HG03196 (cell line): ENCODE results near the gene CEP152.
"Not testable (repeated sequence)": the region's sequence is repeated elsewhere in the genome, so short reads cannot be mapped to it uniquely, and the experiment has no call there.

ENCODE experiments used
- ATAC-seq: cut with Tn5 transposase; IDR thresholded peaks from one replicate; pipeline ENCODE4 v1.9.1; 2021; ENCODE audit not compliant: unreplicated experiment

Gene CEP152

DNA sequence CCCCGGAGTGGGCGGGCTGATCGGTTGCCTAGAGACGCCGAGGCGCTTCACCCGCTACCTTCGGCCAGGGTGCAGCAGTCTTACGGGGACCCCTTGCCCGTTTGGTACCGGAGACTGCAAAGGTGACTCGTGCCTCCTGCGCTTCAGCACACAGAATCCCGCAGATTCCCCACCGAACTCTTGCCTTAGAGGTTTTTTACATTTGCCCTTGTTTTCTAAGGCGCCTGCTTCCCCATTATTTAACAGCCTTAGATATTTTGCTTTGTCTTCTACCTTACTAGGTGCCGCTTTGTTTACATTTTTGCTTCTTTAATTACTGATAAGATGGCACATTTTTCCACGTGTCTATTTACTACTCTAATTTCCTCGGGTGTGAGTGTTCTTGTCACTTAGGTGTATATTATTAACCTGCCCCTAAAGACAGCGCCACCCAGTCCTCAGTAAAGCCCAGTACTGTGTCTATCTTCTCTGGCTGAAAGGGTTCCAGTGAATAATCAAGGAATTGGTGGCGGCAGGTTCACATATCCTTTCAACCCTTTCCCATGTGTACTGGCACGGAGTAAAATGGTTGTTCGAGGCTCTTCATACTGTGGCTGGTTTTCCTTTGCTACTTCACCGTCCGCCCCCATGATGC, 573 bp upstream of the CEP152 start:
- ATAC-seq, result no peak

DNA sequence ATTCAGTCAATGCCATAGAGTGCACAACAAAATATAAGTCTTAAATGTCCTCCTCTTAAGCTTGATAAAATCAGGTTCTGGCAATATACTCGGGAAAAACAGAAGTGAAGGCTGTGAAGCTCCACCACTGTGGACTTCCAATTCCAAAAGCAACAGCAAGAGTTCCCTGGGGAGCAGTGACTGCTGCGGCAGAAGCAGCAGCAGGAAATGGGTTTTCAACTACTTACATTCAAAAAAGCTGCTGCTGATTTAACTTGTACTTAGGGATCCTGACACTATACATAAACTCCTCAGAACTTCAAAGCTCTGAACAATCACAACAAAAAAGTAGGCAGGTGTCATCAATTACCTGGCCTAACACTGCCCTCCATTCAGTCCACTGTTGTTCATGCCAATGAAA, 4.7 kb downstream of the CEP152 start:
- no peak for ATAC-seq

DNA sequence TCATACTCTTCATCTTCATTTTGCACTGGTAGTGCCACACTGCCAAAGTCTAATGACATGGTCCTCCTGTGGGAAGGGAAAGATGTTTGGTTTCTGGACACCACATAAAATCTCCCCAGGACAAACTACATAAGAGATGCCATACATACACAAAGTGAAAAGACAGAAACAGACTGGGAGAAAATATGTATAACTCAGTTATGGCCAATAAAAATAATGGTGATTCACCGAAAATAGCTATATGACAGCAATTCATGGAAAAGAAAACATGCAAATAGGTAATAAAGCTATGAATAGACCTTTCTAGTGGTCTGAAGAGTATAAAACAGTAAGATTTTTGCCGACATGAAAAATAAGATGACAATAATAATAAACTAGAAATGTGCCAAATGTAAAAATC, 5.3 kb downstream of the CEP152 start:
- no peak for ATAC-seq

DNA sequence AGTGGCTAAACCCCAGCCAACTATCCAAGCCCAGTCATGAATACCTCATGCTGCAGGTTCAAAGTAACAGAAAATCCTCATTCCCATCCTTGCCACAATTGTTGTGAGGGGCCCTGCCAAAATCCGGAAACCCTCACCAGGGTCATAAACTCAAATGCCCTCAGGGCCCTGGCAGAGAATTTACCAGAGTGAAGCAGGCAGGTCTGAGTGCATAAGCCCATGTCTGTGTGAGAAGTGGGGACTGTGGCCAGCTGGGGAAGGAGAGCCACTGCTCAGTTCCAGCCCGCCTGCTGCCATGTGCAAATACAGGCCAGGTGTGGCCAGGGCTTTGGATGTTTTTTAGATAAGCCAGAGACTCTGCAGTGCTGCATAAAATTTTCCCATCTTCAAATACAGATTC, 7.0 kb downstream of the CEP152 start:
- no peak for ATAC-seq

DNA sequence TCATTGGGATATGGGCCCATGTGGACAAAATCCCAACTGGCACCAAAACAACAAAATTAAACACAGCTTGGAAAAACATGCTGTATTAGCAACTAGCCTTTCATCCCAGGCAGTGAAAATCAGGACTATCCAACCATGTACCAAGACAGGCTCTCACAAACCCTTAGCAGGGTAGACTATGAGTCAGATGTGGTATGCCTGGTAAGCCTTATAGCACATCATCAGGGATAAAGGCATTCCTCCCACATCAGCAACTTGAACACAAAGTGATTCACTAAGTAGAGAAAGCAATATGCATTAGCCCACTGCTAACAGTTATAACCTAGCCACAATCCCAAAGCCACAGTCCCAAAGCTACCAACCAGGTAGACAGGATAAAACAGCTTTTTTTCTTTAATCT, 8.0 kb downstream of the CEP152 start:
- no peak for ATAC-seq

DNA sequence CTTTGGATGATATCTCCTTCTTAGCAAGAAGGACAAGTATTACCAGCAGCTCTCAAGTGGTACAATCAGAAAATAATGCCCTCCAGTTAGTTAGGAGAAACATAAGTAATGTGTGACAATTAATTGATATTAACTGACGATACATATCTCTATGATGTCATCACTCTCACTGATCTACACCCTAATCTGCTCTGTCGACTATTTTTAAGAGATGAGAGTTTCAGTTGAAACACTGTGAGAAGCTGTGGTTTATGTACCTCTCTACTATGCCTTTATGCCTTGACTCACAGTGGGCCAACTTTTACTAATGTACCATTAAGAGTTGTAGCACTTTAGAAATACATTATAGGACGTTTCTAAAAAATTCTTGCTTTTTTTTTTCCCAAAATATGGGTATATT, 8.6 kb downstream of the CEP152 start:
- no peak for ATAC-seq

DNA sequence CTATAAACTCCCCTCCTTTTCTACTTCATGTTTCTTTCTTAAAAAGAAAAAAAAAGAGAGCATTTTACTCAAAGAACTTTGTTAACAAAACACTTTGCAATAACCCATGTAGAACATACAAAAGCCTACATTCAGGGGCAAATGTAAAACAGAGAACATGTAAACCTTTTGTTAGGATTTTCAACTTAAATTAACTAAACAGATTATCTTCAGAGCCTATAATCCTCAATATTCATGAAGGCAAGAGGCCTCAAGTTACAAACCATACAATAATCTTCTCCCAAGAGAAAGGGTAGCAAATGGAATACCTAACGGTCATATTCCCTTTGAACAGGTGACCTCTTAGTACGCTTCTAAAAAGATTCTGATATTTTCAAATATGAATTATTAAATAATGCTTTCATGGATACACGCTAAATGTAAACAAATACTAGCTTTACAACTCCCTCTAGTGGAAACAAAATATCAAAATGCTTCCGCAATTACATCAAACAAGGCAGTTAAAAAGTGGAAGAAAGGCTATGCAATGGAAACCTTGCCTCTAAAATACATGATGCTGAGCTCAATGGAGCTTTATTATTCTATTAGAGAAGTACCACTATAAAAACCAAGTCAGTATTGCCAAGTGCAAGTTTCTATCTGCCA, 9.9 kb downstream of the CEP152 start:
- no peak for ATAC-seq

DNA sequence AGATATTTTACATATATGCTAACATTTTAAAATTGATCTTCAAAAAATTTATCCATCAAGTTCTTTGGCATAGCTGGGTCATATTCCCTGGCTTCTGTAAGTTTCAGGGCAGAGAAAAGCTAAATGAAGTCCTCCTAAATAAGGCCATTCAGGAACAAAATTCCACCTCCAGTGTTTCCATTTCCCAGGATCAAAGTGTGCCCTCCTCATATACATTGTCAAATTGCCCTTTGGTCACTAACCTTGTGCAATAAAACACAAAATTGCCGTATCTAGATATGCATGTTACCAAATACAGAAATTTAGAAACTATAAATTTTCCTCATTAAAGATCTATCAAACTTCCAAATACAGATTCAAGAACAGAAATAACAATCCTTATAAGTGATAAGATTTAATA, 10.6 kb downstream of the CEP152 start:
- no peak for ATAC-seq

DNA sequence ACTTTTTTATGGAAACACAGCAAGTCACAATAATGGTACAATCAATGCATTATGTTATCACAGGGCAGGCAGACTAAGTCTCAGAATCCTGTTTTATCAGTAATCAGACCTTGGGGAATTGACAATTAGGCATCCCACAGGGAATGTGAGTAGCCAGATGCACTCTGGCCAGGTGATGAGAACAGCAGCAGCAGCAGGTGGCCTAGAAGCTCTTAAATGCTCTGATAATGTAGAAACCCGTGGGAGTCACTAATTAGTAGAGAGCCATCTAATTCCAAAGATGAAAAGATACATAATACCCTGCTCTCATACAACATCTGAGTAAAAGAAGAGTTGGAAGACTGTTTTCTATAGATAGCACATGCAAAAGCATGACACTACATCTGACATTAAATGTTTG, 12.6 kb downstream of the CEP152 start:
- no peak for ATAC-seq

DNA sequence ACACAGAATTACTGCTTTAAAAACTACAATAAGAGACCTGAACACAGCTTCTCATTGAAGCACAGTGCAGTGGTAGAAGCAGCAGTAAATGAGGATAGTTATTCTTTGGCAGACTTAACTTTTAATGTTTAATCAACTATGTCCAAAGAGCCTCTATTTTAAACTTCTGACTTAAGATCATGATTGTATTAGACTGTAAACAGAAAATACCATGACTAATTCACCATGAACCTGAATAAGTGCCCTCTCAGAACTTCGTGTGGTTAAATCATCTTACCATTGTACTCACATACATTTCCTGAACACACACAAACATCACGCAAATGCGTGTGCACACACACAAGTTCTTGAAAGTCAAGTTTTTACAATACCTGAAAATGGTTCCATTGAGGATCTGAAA, 13.9 kb downstream of the CEP152 start:
- peak; percentile 62 for ATAC-seq

DNA sequence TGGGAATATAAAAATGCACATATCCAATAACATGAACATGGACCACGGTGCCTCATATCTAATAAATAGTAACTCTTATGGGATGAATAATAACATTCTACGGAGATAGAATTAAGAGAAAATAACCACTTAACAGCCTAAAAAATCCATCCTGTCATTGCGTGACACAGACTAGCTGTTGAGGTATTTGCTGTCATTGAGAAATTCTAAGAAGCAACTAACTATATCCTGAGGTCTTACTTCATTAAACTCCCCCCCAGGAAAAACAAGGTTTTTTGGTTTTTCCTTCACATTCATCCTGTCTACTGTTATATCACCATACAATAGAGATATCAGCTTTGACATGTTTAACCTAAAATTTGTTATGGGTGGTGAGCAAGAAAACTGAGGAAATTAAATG, 14.3 kb downstream of the CEP152 start:
- no peak for ATAC-seq

DNA sequence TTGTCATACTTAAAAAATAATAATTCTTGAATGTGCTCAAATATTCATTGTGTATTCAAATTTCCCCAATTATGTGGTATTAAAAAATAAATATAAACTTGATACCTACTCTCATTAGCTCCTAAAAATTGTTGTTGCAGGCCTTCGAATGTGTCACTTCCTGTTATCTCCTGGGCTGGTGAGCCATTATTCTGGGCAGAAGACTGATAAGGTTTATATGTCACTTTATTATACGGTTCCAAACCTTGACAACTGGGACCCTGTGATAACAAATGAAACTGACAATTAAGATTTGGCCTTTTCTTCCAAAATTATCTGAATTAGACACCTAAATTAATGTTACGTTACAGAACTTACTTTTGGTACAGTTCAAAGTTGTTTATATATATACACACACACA, 15.0 kb downstream of the CEP152 start:
- ATAC-seq, result no peak

DNA sequence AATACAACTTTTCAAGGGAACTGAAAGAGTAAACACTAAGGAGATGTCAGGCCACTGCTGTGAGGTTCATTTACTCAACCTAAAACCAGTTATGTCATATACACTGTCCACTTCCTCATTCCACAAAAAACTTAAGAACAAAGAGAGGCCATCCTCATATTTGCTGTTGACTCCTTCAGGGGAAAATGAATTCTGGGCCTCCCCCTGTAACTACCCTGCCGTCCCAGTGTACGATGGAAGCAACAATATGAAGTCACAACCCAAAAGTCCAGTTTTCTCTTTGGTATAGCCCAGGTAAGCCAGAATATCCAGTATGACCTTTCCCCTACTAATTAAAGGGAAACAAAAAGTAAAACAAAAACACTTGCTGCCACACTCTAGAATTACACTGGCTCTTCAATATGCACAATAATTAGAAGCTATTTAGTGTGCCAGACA, 16.2 kb downstream of the CEP152 start:
- peak; percentile 75 for ATAC-seq

DNA sequence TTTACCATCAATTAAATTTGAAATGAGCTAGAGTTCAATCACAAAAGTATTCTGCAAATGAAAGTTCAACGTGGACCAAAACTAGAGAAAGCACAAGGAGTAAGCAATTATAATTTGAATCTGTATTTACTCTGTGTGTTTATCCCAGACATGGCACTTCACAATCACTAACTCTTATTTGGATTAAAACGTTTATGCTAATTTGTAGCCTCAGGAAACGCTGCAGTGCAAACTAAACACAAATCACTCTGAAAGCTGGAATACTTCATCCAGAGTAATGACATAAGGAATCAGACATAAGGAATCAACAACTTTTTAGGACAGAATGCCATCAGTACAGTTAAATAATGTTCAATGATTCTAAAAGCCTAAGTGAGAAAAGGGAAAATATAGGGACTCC, 18.5 kb downstream of the CEP152 start:
- no peak for ATAC-seq

DNA sequence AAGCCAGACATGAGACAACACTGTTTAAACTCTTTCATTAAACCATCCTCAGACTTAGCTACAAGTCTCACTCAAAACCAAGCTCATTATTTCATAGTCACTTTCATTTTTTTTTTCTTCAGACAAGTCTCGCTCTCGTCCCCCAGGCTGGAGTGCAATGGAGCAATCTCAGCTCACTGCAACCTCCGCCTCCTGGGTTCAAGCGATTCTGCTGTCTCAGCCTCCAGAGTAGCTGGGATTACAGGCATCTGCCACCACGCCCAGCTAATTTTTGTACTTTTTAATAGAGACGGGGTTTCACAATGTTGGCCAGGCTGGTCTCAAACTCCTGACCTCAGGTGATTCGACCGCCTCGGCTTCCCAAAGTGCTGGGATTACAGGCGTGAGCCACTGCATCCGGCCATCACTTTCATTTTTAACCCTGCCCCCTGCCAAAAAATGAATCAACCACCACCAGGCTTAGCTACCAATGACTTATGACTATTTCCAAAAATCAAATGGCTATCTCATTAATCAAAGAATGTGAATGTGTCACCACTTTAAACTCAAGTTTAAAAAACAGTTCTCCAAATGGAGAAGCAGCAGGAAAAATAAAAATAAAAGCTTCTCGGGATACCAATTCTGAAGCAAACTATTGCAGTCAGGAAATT, 20.3 kb downstream of the CEP152 start:
- ATAC-seq, result not testable (repeated sequence)

DNA sequence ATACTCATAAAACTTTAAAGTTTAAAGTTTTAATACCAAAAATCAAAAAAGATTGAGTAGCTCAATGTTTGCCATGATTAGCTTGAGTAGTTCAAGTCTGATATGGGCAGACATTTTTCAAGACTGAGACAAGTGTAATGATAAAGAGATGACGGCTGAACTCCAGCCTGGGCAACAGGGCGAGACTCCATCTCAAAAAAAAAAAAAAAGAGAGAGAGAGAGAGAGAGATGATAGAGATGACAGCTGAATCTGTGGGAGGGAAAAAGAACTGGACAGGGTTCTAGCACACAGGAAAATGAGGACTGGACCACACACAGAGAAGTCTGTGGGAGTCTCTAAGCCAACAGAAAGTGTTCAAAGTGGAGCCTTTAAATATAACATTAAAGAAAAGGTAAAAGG, 25.2 kb downstream of the CEP152 start:
- ATAC-seq, result no peak

DNA sequence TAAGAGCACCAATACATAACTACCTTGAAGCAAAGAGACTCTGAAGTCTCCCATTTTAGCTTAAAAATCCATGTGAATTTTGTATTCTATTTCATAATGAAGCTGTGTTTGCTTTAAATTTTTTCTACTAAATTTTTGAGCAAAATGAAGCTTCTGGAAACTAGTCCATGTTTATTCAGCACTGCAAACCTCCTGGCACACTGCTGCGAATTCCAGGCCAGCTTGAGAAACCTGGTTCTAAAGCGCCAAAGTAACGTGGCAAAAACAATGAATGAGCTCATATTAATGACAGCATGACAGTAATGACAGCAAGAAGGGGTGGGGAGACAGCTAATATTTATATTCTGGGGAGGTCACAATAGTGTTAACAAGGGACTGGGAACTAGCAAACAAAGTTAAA, 25.7 kb downstream of the CEP152 start:
- no peak for ATAC-seq

DNA sequence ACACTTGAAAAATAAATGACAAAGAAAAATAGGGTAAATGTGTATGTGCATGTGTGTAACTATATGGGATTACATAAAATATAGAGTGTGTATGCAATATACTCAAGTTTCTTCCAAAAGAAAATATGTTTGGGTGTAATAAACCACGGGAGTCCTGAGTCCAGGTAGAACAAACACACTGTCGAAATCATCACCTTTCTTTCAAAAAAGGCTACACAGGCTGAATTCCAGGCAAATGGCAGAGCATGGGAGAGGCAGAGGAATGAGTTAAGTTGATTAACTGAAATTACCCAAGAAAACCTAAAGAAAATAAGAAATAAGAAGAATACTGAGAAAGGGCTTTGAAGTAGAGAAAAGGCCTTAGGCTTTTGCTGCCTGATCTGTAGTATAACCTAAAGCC, 26.1 kb downstream of the CEP152 start:
- no peak for ATAC-seq

DNA sequence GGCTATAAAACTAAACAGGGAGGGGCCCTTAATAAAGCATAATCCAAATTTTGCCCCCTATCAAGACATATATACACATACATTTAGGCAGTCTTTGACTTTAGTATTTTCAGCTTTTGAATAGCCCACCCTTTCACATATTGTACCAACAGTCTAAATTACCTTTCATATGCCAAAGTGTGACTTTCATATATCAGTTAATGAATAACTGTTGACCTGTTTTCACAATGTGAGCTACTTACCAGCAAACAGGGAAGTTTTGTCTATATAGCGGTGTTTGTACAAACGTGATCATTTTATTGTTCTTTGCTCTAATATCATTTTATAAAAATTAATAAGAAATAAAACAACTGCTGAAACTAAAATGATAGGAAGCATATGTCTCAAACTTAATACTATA, 28.0 kb downstream of the CEP152 start:
- ATAC-seq, result no peak

DNA sequence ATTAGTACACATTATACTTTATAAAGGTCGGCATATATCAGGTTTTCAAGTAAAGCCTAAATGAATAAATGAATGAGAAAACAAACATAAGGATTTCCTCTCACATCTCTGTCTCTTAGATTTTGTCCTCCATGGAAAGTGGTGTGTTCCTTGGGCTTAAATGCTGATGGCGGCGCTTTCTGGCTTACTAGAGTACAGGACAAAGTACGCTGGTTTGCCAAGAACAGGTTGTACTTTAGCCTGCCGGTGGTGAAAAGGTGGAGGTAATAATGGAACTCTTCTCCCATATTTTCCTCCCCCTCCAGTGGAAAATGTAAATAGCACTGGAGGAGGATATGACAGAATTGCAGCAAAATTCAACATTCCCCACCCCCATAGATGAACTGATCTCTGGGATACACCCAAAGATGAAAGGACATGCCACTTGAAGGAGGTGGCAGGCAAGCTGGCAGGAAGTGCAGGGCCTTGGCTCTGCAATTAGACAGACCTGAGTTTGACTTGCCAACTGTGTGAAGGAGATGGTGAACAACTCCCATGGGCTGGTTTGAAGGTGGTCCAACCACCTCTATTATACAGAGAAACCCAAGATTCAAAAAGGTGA, 29.3 kb downstream of the CEP152 start:
- no peak for ATAC-seq

DNA sequence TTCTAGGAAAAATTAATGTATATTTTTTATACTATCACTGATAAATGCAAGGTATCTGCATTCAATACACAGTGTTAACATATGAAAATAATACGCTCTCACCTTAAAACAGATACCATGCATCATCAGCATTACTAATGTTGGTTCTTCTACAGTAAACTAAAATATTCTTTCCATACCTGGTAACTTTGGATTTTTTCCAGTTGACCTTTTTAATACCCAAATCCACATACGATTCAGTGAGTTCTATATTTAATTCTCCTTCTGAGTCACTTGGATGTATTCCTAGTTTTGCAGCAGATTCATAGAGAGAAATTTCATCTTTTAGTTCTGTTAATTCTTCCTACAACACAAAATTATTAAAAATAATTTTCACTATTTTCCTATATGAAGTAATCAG, 29.9 kb downstream of the CEP152 start:
- no peak for ATAC-seq

DNA sequence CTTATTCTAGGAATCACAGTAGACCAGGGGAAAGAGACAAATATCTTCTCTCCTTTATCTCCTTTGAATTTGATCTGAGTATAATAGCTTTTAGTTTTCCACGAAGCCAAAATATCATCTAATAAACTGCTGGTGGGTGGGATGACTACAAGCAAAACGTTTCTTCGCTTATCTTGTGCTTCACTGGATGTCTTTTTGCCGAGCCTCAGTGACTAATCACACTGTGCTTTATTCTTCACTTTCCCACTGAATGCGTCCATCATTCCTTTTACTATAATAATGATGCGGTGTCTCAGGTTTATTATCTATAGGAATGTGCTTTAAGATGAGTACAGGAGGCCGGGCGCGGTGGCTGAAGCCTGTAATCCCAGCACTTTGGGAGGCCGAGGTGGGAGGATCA, 32.5 kb downstream of the CEP152 start:
- no peak for ATAC-seq
